IMR-90 (cell line): ENCODE measurements around the gene DPF1.

Experiments
- BHLHE40 ChIP-seq: fragments of 150-350 bp; IDR thresholded peaks from 2 replicates; pipeline ENCODE4 v1.6.1; 2016; ENCODE audit warnings: mild to moderate bottlenecking, low read depth, low read length
- CEBPB ChIP-seq: IDR thresholded peaks from 2 replicates; pipeline ENCODE4 v1.6.1; 2012; ENCODE audit warnings: low read depth, low read length, improper control_type of control experiment
- FOS ChIP-seq: fragments of 150-350 bp; IDR thresholded peaks from 2 replicates; pipeline ENCODE4 v1.6.1; 2016; ENCODE audit warnings: low read depth, low read length
- MAFK ChIP-seq: IDR thresholded peaks from 2 replicates; pipeline ENCODE4 v1.6.1; 2012; ENCODE audit warnings: low read depth, low read length, improper control_type of control experiment
- MAZ ChIP-seq: IDR thresholded peaks from 2 replicates; pipeline ENCODE4 v1.6.1; 2012; ENCODE audit warnings: low read depth, mild to moderate bottlenecking, low read length, improper control_type of control experiment, moderate library complexity, borderline replicate concordance
- MXI1 ChIP-seq: IDR thresholded peaks from 2 replicates; pipeline ENCODE4 v1.6.1; 2012; ENCODE audit warnings: low read depth, mild to moderate bottlenecking, low read length, moderate library complexity, borderline replicate concordance
- POLR2A ChIP-seq: IDR thresholded peaks from 2 replicates; pipeline ENCODE4 v1.6.1; 2012; ENCODE audit warnings: mild to moderate bottlenecking, low read depth, low read length
- RAD21 ChIP-seq: IDR thresholded peaks from 2 replicates; pipeline ENCODE4 v1.6.1; 2012; ENCODE audit warnings: low read length, improper control_type of control experiment
- RCOR1 ChIP-seq: IDR thresholded peaks from 2 replicates; pipeline ENCODE4 v1.6.1; 2012; ENCODE audit warnings: mild to moderate bottlenecking, low read length, improper control_type of control experiment; ENCODE audit not compliant: insufficient replicate concordance
- RFX5 ChIP-seq: IDR thresholded peaks from 2 replicates; pipeline ENCODE4 v1.8.0; 2012; ENCODE audit warnings: low read depth, mild to moderate bottlenecking, low read length, moderate library complexity
- SMC3 ChIP-seq: fragments of 150-350 bp; IDR thresholded peaks from 2 replicates; pipeline ENCODE4 v1.6.1; 2016; ENCODE audit warnings: low read depth, mild to moderate bottlenecking, antibody characterized with exemption, low read length, moderate library complexity
- TF ChIP-seq, protein P1 (sequence below): conservative IDR thresholded peaks from 2 replicates; pipeline ENCODE4 v1.5.1; 2012; ENCODE audit warnings: mild to moderate bottlenecking, low read depth, low read length, improper control_type of control experiment
- TF ChIP-seq, protein P2 (sequence below): fragments of 150-350 bp; IDR thresholded peaks from 2 replicates; pipeline ENCODE4 v1.6.1; 2016; ENCODE audit warnings: low read depth, mild to moderate bottlenecking, low read length, moderate library complexity, borderline replicate concordance
- TF ChIP-seq, protein P3 (sequence below): fragments of 150-350 bp; IDR thresholded peaks from 2 replicates; pipeline ENCODE4 v1.6.1; 2017; ENCODE audit warnings: mild to moderate bottlenecking, antibody characterized with exemption, low read length, low read depth

DNA sequence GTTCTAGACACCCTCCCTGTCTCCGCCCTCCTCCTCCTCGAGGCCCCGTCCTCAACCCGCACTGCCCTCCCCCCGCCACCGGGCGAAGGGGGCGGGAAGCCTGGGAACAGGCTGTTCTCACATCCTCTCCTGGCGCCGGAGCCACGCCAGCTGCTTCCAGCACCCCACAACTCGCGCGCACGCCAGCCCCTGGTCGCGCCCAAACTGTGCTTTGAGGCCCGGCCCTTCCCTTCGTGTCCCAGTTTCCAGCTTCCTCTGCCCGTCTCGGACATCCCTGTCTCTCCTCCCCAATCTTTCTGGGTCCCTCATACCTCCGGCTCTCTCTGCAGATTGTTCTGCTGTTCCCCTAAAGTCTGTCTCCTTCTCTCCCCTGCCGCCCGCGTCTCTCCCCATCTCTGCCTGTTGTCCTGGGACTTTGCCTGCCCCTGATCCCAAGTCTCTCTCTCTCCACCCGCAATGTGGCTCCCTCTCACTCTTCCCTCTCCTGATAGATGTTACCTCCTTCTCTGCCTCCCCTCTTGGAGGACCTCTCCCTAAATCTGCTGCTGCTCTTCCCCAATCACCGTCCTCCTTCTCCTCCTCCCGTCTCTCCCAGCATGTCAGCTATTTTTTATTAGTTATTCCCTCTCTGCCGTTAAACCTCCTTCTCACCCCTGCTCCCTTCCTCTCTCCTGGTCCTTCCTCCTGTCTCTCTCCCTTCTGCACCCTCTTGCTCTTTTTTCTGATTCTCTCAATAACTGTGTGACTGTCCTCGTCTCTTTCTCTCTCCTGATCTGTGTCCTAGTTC, 14.2 kb downstream of the DPF1 start:
- TF ChIP-seq, protein P1, sequence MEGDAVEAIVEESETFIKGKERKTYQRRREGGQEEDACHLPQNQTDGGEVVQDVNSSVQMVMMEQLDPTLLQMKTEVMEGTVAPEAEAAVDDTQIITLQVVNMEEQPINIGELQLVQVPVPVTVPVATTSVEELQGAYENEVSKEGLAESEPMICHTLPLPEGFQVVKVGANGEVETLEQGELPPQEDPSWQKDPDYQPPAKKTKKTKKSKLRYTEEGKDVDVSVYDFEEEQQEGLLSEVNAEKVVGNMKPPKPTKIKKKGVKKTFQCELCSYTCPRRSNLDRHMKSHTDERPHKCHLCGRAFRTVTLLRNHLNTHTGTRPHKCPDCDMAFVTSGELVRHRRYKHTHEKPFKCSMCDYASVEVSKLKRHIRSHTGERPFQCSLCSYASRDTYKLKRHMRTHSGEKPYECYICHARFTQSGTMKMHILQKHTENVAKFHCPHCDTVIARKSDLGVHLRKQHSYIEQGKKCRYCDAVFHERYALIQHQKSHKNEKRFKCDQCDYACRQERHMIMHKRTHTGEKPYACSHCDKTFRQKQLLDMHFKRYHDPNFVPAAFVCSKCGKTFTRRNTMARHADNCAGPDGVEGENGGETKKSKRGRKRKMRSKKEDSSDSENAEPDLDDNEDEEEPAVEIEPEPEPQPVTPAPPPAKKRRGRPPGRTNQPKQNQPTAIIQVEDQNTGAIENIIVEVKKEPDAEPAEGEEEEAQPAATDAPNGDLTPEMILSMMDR, result no peak
- TF ChIP-seq, protein P2, sequence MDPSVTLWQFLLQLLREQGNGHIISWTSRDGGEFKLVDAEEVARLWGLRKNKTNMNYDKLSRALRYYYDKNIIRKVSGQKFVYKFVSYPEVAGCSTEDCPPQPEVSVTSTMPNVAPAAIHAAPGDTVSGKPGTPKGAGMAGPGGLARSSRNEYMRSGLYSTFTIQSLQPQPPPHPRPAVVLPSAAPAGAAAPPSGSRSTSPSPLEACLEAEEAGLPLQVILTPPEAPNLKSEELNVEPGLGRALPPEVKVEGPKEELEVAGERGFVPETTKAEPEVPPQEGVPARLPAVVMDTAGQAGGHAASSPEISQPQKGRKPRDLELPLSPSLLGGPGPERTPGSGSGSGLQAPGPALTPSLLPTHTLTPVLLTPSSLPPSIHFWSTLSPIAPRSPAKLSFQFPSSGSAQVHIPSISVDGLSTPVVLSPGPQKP, result no peak
- TF ChIP-seq MAFK, result no peak
- no peak for TF ChIP-seq POLR2A
- TF ChIP-seq, protein P3, sequence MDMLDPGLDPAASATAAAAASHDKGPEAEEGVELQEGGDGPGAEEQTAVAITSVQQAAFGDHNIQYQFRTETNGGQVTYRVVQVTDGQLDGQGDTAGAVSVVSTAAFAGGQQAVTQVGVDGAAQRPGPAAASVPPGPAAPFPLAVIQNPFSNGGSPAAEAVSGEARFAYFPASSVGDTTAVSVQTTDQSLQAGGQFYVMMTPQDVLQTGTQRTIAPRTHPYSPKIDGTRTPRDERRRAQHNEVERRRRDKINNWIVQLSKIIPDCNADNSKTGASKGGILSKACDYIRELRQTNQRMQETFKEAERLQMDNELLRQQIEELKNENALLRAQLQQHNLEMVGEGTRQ, result no peak
- no peak for TF ChIP-seq RAD21
- no peak for TF ChIP-seq MXI1
- peak; percentile 42; the same call in 1 of the 2 replicates for TF ChIP-seq MAZ
- TF ChIP-seq RCOR1, result no peak
- no peak for TF ChIP-seq BHLHE40
- no peak for TF ChIP-seq CEBPB
- no peak for TF ChIP-seq RFX5
- TF ChIP-seq SMC3, result no peak
- TF ChIP-seq FOS, result no peak
